Activated naive CD8-positive, alpha-beta T cell treated with anti-CD3 and anti-CD28 coated beads, Interleukin-2, amount 50 U/mL, for 24 hours (primary cell): ENCODE measurements around the gene MYH7.

Experiments
- ATAC-seq: fragments of 150-1000 bp; cut with Tn5 transposase; one replicate; pipeline ENCODE4 v1.10.0; 2021
- DNase-seq: peaks from one replicate; pipeline ENCODE4 v3.0.0; 2021
- H3K27ac Mint-ChIP-seq: one replicate; pipeline ENCODE4 v1.8.0; 2021; ENCODE audit warnings: mild to moderate bottlenecking, mixed read lengths
- H3K27me3 Mint-ChIP-seq: one replicate; pipeline ENCODE4 v1.8.0; 2021; ENCODE audit warnings: mixed read lengths
- H3K36me3 Mint-ChIP-seq: one replicate; pipeline ENCODE4 v1.8.0; 2021; ENCODE audit warnings: low read depth, mixed read lengths
- H3K4me1 Mint-ChIP-seq: one replicate; pipeline ENCODE4 v1.8.0; 2021; ENCODE audit warnings: mixed read lengths
- H3K4me3 Mint-ChIP-seq: one replicate; pipeline ENCODE4 v1.8.0; 2021; ENCODE audit warnings: mild to moderate bottlenecking, moderate library complexity, mixed read lengths
- H3K9me3 Mint-ChIP-seq: one replicate; pipeline ENCODE4 v1.8.0; 2021; ENCODE audit warnings: mixed read lengths

MYH7 gene

GRCh38 chr14:23375527-23376251 lies 59.8 kb downstream of the MYH7 start:
- no peak for DNase-seq
- Mint-ChIP-seq H3K4me3 (no peak overlapping the region), H3K36me3 (no peaks in the 10 kb centered on the region), H3K9me3 (no peaks in the 10 kb centered on the region), H3K4me1 (no peaks in the 10 kb centered on the region), H3K27ac (no peak overlapping the region), H3K27me3 (no peaks in the 10 kb centered on the region)
- ATAC-seq: no peak

GRCh38 chr14:23373041-23373440 lies 62.4 kb downstream of the MYH7 start:
- no peaks in the 10 kb centered on the region for H3K4me1 Mint-ChIP-seq
- no peak overlapping the region for H3K27ac Mint-ChIP-seq
- no peak overlapping the region for H3K4me3 Mint-ChIP-seq
- H3K36me3 Mint-ChIP-seq: no peaks in the 10 kb centered on the region
- ATAC-seq (no peak), DNase-seq (no peak)
- H3K9me3 Mint-ChIP-seq: no peaks in the 10 kb centered on the region
- peaks cover 2% of the 10 kb centered on the region for H3K27me3 Mint-ChIP-seq

GRCh38 chr14:23372509-23372908 lies 63.0 kb downstream of the MYH7 start, which contains the start of gene IL25:
Gene IL25, plus strand, starts transcription at chr14:23372809.
- Mint-ChIP-seq H3K36me3 (no peaks in the 10 kb centered on the region), H3K27me3 (peaks cover 4% of the 10 kb centered on the region), H3K4me3 (no peak within 1 kb of the TSS), H3K27ac (no peak within 1 kb of the TSS), H3K4me1 (no peaks in the 10 kb centered on the region), H3K9me3 (no peaks in the 10 kb centered on the region)
- no peak for DNase-seq
- ATAC-seq: no peak

DNA sequence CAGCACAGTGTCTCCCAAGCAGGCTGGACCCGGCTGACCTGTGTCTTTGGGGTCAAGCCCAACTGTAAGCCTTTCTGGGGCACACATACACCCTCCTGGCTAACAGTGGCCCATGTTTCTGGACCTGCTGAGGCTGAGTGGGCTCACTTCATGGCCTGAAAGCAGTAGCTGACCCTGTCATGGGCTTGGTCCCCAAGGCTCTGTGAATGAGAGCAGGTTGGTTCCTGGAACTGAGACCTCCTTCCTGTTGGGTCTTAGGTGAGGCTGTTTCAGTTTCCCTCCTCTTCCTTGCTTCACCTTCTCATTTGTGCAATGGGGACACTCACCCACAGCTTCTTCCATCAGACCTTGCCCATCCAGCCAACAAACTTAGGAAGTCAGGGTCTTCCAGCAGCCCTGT lies 63.6 kb downstream of the MYH7 start:
- no peaks in the 10 kb centered on the region for H3K9me3 Mint-ChIP-seq
- H3K27ac Mint-ChIP-seq: no peak overlapping the region
- no peaks in the 10 kb centered on the region for H3K36me3 Mint-ChIP-seq

DNA sequence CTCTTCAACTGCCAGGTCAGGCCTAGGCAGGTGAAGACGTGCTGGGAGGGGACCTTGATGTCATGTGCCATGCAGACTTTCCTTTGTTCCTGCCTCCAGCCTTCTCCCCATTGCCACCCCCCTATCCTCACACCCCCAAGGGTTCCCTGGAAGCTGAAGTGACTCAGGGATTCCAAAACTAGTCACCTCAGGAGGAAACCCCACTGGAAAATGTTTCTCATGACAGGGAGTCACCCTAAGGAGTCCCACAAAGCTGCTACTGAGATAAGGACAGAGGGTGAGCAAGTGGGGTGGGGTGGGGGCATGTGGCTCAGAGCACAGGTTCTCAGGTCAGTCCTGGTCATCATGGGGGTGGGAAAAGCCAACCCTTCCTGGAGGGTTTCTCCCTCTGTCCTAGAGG lies 65.2 kb downstream of the MYH7 start:
- DNase-seq (no peak), ATAC-seq (peak; percentile 34)
- H3K27me3 Mint-ChIP-seq: peaks cover 15% of the 10 kb centered on the region
- H3K27ac Mint-ChIP-seq: no peak overlapping the region
- H3K4me1 Mint-ChIP-seq: no peaks in the 10 kb centered on the region
- H3K4me3 Mint-ChIP-seq: no peak overlapping the region
- H3K9me3 Mint-ChIP-seq: no peaks in the 10 kb centered on the region
- H3K36me3 Mint-ChIP-seq: no peaks in the 10 kb centered on the region

More for the DNA sequence above, 63.6 kb downstream of the MYH7 start:
- no peak for DNase-seq
- H3K4me3 Mint-ChIP-seq: no peak overlapping the region
- H3K27me3 Mint-ChIP-seq: peaks cover 10% of the 10 kb centered on the region
- no peaks in the 10 kb centered on the region for H3K4me1 Mint-ChIP-seq
- no peak for ATAC-seq

- ATAC-seq (no peak), DNase-seq (no peak)
- H3K4me3 Mint-ChIP-seq: no peak overlapping the region
- no peaks in the 10 kb centered on the region for H3K36me3 Mint-ChIP-seq
- no peaks in the 10 kb centered on the region for H3K9me3 Mint-ChIP-seq
- peaks cover 28% of the 10 kb centered on the region for H3K27me3 Mint-ChIP-seq
- peaks cover 2% of the 10 kb centered on the region for H3K4me1 Mint-ChIP-seq
- H3K27ac Mint-ChIP-seq: no peak overlapping the region
Measured at GRCh38 chr14:23366426-23366921, 69.0 kb downstream of the MYH7 start.

- H3K36me3 Mint-ChIP-seq: no peaks in the 10 kb centered on the region
- no peaks in the 10 kb centered on the region for H3K9me3 Mint-ChIP-seq
- H3K4me1 Mint-ChIP-seq: peaks cover 2% of the 10 kb centered on the region
- H3K27ac Mint-ChIP-seq: no peak overlapping the region
- ATAC-seq: no peak
- H3K4me3 Mint-ChIP-seq: no peak overlapping the region
- no peak for DNase-seq
- peaks cover 28% of the 10 kb centered on the region for H3K27me3 Mint-ChIP-seq
Measured at GRCh38 chr14:23365732-23366425, 69.6 kb downstream of the MYH7 start.

DNA sequence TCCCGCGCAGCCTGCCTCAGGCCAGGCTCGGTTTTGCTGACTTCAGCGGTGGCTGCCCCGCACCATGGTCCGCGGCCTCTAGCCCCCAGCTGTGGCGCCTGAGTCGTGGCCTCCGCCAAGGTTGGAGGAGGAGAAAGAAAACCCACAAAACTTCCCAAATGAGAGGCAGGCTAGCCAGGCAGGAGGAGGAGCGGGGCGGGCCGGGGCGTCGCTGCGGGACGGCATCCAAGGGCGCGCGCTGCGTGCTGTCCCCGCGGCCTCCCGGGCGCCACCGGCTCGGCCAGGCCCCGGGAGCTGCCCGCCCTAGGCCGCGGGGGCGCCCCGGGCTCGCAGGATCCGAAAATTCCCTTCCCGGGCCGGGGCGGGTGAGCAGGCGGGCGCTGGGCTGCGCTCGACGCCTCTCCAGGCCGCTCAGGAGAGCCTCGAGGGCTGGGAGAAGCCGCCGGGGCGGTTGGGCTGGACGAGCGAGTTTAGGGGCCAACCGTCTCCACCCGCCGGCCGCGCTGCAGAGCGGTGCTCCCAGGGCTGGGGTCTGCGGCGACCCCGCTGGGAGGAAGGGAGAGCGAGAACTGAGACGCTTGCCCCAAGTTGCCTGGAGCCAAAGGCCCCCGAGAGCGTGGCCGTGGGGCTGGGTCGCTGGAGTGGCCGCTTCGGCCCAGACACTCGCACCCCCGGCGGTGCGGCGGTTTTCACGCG lies 70.3 kb downstream of the MYH7 start, which contains the start of gene EFS:
EFS (minus strand) TSS at position 137 of the 696 bp plus-strand sequence. CDS start 147 bp downstream, outside the sequence.
- H3K4me3 Mint-ChIP-seq: no peak within 1 kb of the TSS
- H3K27me3 Mint-ChIP-seq: peaks cover 28% of the 10 kb centered on the region
- H3K27ac Mint-ChIP-seq: no peak within 1 kb of the TSS
- DNase-seq (no peak), ATAC-seq (no peak)
- H3K36me3 Mint-ChIP-seq: no peaks in the 10 kb centered on the region
- H3K4me1 Mint-ChIP-seq: peaks cover 2% of the 10 kb centered on the region
- H3K9me3 Mint-ChIP-seq: no peaks in the 10 kb centered on the region

GRCh38 chr14:23364164-23365035 lies 71.1 kb downstream of the MYH7 start:
- Mint-ChIP-seq H3K27ac (no peak overlapping the region), H3K36me3 (no peaks in the 10 kb centered on the region), H3K27me3 (peaks cover 28% of the 10 kb centered on the region), H3K9me3 (no peaks in the 10 kb centered on the region), H3K4me1 (peaks cover 2% of the 10 kb centered on the region), H3K4me3 (no peak overlapping the region)
- ATAC-seq: no peak
- no peak for DNase-seq
